ENCODE results near the gene NME9. TPM values are rescaled to one million over a fixed set of nuclear protein-coding genes. Genes with fewer than 3 reads are reported as not detected.

Gene NME9
- total and polyA plus RNA-seq, 10 of the 15 experiments (the other 5 are each of a cell fraction or from before 2014, with no cell fraction given), result 0.09 to 0.68 (median 0.22) TPM; not detected in 6

- Histone ChIP-seq H3K36me3 (ENCODE audit: control insufficient read depth in 2 of 2, insufficient read depth in 2 of 2, low read length in 1 of 2) (peaks cover 0 to 2% of the 10 kb centered on the region in 2 experiments; a peak in 1 of 4 replicates), H3K27ac (ENCODE audit: control insufficient read depth, insufficient read depth) (peak overlapping the region; percentile 31; the same call in 1 of the 2 replicates), H3K9me3 (replicated peaks; ENCODE audit: control insufficient read depth, insufficient read depth, low read length) (no peaks in the 10 kb centered on the region), H3K27me3 (replicated peaks in 1 of 2; ENCODE audit: control insufficient read depth in 2 of 2, insufficient read depth in 2 of 2, low read length in 1 of 2) (no peaks in the 10 kb centered on the region), H3K79me2 (ENCODE audit: control insufficient read depth, insufficient read depth, low read length) (no peaks in the 10 kb centered on the region), H2AFZ (ENCODE audit: control insufficient read depth, low read depth, low read length) (no peak overlapping the region), H3K4me3 (no peak overlapping the region), H3K4me2 (ENCODE audit: control insufficient read depth, insufficient read depth) (no peak overlapping the region), H3K9ac (ENCODE audit: control insufficient read depth, insufficient read depth, low read length) (no peak overlapping the region), H4K20me1 (ENCODE audit: control insufficient read depth, insufficient read depth) (no peaks in the 10 kb centered on the region), H3K4me1 (ENCODE audit: control insufficient read depth, insufficient read depth, low read length) (peaks cover 11% of the 10 kb centered on the region)
- no TSS peak for BruUV-seq (replicated peaks)
- ChIA-PET POLR2A (interaction anchor here (0.6 to 0.7 kb wide), 2 partner anchors 43 to 151 kb away, joined by 4 to 5 read pairs; no protein-coding TSS in a partner anchor), SMC1A (ENCODE audit: uncharacterized antibody, unreplicated experiment) (interaction anchor here (0.6 to 1.7 kb wide), 11 partner anchors 10 to 657 kb away, joined by 3 to 6 read pairs (median 4); no protein-coding TSS in a partner anchor), RAD21 (ENCODE audit: unreplicated experiment) (interaction anchor here (0.6 to 0.9 kb wide), 2 partner anchors 225 to 652 kb away, joined by 3 read pairs; no protein-coding TSS in a partner anchor), CTCF (interaction anchor here (0.8 to 1.8 kb wide), 6 partner anchors 9 to 202 kb away, joined by 3 to 4 read pairs (median 4); no protein-coding TSS in a partner anchor)
- FAIRE-seq (no peak), DNase-seq (ENCODE audit: low read depth, low spot score) (peak; percentile 24), ATAC-seq (peak; percentile 81)
- WGBS (ENCODE audit: insufficient coverage, insufficient replicate concordance, low lambda C conversion rate, missing lambda C conversion rate), result 28% methylated on average over 2 of the region's 2 CpGs
- in situ Hi-C loops (cut with MboI) (no loop called here), intact Hi-C loops (cut with micrococcal nuclease; ENCODE audit: unreplicated experiment) (loop anchor here (5.0 kb wide), 1 partner anchor 89 kb away; no protein-coding TSS in a partner anchor)
- TF ChIP-seq USF1 (IDR thresholded peaks at IDR 0.05; ENCODE audit: borderline replicate concordance, extremely low read length, insufficient read depth, low read depth, low read length) (no peak), IKZF1 (conservative IDR thresholded peaks at IDR 0.05) (peak; percentile 56), FOXM1 (IDR thresholded peaks at IDR 0.05; ENCODE audit: low read depth, low read length) (0 out of 2 replicates have a peak, but pooled peaks have one; percentile 35), TCF7 (IDR thresholded peaks at IDR 0.05; ENCODE audit: borderline replicate concordance) (peak; percentile 58; the same call in 1 of the 2 replicates), RAD51 (IDR thresholded peaks at IDR 0.05) (no peak), MXI1 (IDR thresholded peaks at IDR 0.05; ENCODE audit: low read depth, low read length) (no peak), ATF7 (IDR thresholded peaks at IDR 0.05; ENCODE audit: low read depth) (peak; percentile 60; the same call in 1 of the 2 replicates), ZBED1 (IDR thresholded peaks at IDR 0.05; ENCODE audit: borderline replicate concordance) (no peak), TBL1XR1 (IDR thresholded peaks at IDR 0.05; ENCODE audit: low read depth, low read length) (no peak), ATF3 (IDR thresholded peaks at IDR 0.05; ENCODE audit: borderline replicate concordance, extremely low read depth, low read depth, low read length) (no peak), JUNB (IDR thresholded peaks at IDR 0.05) (peak; percentile 64), ETV6 (conservative IDR thresholded peaks at IDR 0.05 in 1 of 2, IDR thresholded peaks at IDR 0.05 in 1 of 2; ENCODE audit: borderline replicate concordance in 1 of 2, low read depth in 1 of 2) (peak in 1 of 2 experiments; percentile 79; a peak in 2 of 4 replicates), NFYA (IDR thresholded peaks at IDR 0.05; ENCODE audit: borderline replicate concordance, low read depth, low read length) (no peak), RUNX3 (IDR thresholded peaks at IDR 0.05; ENCODE audit: low read length) (peak; percentile 61), IKZF2 (IDR thresholded peaks at IDR 0.05) (peak; percentile 75 to 78), EED (IDR thresholded peaks at IDR 0.05; ENCODE audit: low read depth) (peak; percentile 45; the same call in 1 of the 2 replicates), BHLHE40 (IDR thresholded peaks at IDR 0.05; ENCODE audit: borderline replicate concordance in 1 of 2, low read depth in 2 of 2, low read length in 1 of 2) (no peak), ATF2 (IDR thresholded peaks at IDR 0.05; ENCODE audit: low read length) (peak; percentile 66), NFIC (IDR thresholded peaks at IDR 0.05; ENCODE audit: low read depth, low read length) (peak; percentile 66; the same call in 1 of the 2 replicates)
Observed at GRCh38 chr3:138271189-138271794, 58.4 kb downstream of the NME9 start.

Measured in GM12878 (cell line).